Stromal cell of bone marrow (primary cell): Measurements from ENCODE around the gene TNP1.

Experiments
- DNase-seq: peaks from one replicate; pipeline ENCODE4 v3.0.0-alpha.2; 2012; ENCODE audit warnings: low read depth

TNP1 gene

GRCh38 chr2:216859944-216860343, at the start of gene TNP1:
TNP1 (minus strand) TSS chr2:216860064; CDS start chr2:216860034, 30 bp downstream.
- DNase-seq, result no peak

GRCh38 chr2:216908300-216908699, 48.4 kb upstream of the TNP1 start:
- no peak for DNase-seq

- DNase-seq, result no peak
These were observed 45.9 kb upstream of the TNP1 start for GRCh38 chr2:216905649-216906329.

GRCh38 chr2:216904974-216905373, 45.1 kb upstream of the TNP1 start:
- no peak for DNase-seq

- no peak for DNase-seq
These were observed 44.7 kb upstream of the TNP1 start for GRCh38 chr2:216904554-216904953.

- no peak for DNase-seq
These were observed 43.6 kb upstream of the TNP1 start for GRCh38 chr2:216903470-216903869.

GRCh38 chr2:216901273-216901672, 41.4 kb upstream of the TNP1 start:
- no peak for DNase-seq

- no peak for DNase-seq
These were observed 40.5 kb upstream of the TNP1 start for GRCh38 chr2:216900406-216900805.

GRCh38 chr2:216897561-216898203, 37.8 kb upstream of the TNP1 start:
- no peak for DNase-seq

GRCh38 chr2:216890138-216890537, 30.3 kb upstream of the TNP1 start:
- no peak for DNase-seq

GRCh38 chr2:216888887-216889622, 29.2 kb upstream of the TNP1 start:
- DNase-seq, result no peak

GRCh38 chr2:216888081-216888480, 28.2 kb upstream of the TNP1 start:
- DNase-seq, result no peak

GRCh38 chr2:216887138-216887537, 27.3 kb upstream of the TNP1 start:
- no peak for DNase-seq

GRCh38 chr2:216885117-216885553, 25.3 kb upstream of the TNP1 start:
- DNase-seq, result no peak

- no peak for DNase-seq
These were observed 24.5 kb upstream of the TNP1 start for GRCh38 chr2:216884347-216884746.

- no peak for DNase-seq
These were observed 23.0 kb upstream of the TNP1 start for GRCh38 chr2:216882876-216883275.

- DNase-seq, result no peak
These were observed 21.5 kb upstream of the TNP1 start for GRCh38 chr2:216881411-216881810.

- no peak for DNase-seq
These were observed 20.8 kb upstream of the TNP1 start for GRCh38 chr2:216880509-216881184.

- DNase-seq, result no peak
These were observed 20.1 kb upstream of the TNP1 start for GRCh38 chr2:216879727-216880508.

- no peak for DNase-seq
These were observed 18.2 kb upstream of the TNP1 start for GRCh38 chr2:216878072-216878471.

- no peak for DNase-seq
These were observed 17.2 kb upstream of the TNP1 start for GRCh38 chr2:216877085-216877484.

- DNase-seq, result no peak
These were observed 16.0 kb upstream of the TNP1 start for GRCh38 chr2:216875862-216876261.
